Bone marrow (tissue), 2 donors: ENCODE results near the gene SYNGR1.
"Not testable (repeated sequence)": the region's sequence is repeated elsewhere in the genome, so short reads cannot be mapped to it uniquely, and the experiment has no call there.

ENCODE experiments used
- DNase-seq, 2 donors: peaks; one replicate each; lab custom pipeline; 2025; lab: John Stamatoyannopoulos, UW

SYNGR1 gene

GRCh38 chr22:39350757-39351688 is 1.2 kb downstream of the SYNGR1 start:
- no peak for DNase-seq

DNA sequence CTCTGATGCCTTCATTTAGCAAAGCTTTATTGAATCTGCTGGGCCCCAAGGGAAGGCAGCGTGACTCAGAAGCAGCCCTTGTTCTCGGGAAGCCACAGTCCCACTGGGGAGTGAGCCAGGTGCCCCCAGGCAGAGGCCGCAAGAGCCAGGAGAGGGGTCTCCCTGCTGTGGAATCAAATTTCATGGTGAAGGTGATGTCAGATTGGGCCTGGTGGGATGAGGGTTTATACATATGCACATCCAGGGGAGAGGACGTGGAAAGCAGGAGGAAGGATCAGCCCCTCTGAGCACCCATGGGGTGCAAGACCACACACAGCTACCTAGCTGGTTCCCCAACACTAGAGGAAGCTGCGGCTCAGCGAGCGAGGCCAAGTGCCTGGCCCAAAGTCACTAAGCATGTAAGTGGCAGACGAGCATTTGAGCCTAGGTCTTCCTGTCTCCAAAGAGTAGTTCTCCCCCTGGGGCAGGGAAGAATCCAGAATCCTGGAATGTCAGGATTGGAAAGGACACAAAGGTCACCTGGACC is 2.0 kb downstream of the SYNGR1 start:
- peak in 1 of 2 donors; percentile 67 for DNase-seq

DNA sequence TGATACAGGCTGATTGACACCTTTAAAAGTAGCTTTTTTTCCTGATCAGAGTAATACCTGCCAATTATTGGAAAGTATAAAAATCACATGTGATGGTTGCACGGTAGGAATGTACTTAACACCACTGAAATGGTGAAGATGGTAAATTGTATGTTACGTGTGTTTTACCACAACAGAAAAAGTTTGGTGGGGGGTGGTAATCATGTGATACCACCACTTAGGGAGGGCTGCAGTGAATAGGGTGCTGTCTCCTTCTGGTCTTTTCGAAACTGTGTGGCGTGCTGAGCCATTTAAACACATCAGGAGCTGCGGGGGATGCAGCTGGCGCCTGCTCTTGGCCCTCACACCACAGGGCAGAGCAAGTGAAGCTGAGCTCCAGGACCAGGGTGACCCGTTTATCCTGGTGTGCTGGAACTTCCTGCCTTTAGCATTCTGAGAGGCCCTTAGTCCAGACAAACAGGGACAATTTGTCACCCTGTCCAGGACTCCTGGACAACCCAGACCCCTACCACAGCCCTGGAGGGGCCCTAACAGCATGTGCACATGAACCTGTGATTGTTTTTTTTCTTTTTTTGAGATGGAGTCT is 2.6 kb downstream of the SYNGR1 start:
- DNase-seq = no peak

GRCh38 chr22:39353346-39353745 is 3.6 kb downstream of the SYNGR1 start:
- no peak for DNase-seq

GRCh38 chr22:39355080-39355479 is 5.3 kb downstream of the SYNGR1 start:
- no peak for DNase-seq

- not testable (repeated sequence) for DNase-seq
Observed at GRCh38 chr22:39355805-39356204, 6.0 kb downstream of the SYNGR1 start.

DNA sequence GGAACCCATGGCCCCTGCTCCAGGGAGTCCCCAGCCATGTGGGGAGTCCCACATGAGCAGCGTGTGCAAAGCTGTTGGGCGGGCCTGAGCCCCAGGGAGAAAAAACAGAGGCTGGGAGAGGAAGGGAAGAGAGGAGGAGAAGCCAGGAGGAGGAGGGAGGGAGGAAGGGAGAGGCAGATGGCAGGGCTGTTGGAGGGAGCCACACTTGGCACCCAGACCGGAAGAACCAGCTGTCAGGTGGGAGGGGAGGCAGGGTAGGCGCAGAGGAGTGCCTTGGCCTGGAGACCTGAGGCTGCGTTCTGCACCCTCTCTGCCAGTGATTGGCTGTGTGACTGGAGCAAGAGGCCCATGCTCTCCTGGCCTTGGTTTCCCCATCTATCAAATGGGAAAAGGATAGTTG is 6.7 kb downstream of the SYNGR1 start:
- DNase-seq = no peak

GRCh38 chr22:39357110-39358108 is 7.6 kb downstream of the SYNGR1 start:
- DNase-seq = not testable (repeated sequence)

DNA sequence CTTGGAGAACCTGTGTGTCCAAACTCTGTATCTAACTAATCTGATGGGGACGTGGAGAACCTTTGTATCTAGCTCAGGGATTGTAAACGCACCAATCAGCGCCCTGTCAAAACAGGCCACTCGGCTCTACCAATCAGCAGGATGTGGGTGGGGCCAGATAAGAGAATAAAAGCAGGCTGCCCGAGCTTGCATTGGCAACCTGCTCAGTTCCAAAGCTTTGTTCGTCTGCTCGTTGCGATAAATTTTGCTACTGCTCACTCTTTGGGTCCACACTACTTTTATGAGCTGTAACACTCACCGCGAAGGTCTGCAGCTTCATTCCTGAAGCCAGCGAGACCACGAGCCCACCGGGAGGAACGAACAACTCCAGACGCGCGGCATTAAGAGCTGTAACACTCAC is 8.4 kb downstream of the SYNGR1 start:
- not testable (repeated sequence) for DNase-seq

- DNase-seq = no peak
Observed at GRCh38 chr22:39359659-39360195, 9.9 kb downstream of the SYNGR1 start.

GRCh38 chr22:39360242-39360641 is 10.5 kb downstream of the SYNGR1 start:
- DNase-seq = no peak

- no peak for DNase-seq
Observed at GRCh38 chr22:39360674-39361413, 11.1 kb downstream of the SYNGR1 start.

DNA sequence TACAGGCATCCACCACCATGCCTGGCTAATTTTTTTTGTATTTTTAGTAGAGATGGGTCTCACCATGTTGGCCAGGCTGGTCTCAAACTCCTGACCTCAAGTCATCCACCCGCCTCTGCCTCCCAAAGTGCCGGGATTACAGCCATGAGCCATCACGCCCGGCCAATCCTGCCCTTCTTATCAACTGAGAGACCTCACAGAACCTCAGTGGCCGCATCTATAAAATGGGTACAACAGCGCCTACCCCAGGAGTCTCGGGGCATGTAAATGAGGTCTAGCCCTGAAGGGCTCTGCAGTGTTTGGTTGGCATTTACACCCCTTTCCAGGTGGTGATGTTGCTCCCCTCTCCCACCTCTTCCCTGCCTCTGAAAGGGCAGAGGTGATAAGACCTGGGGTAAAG is 11.7 kb downstream of the SYNGR1 start:
- no peak for DNase-seq

DNA sequence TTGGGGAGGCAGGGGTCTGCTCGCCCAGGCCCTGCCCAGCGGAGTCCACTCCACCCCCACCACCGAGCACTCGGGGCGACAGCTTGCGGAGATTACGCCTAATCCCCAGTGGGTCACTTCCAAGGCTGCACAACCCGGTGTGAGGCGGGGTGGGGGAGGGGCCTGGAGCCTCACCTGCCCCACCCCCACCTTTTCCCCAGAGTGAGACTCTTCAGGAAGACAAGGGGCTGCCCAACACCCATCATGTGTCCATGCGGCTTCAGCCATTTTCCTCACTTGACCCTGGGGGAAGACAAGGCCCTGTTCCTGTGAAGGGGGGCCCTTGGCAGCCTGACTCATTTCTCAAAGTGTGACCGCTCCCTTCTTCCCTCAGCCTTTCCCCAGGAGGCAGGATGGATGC is 12.5 kb downstream of the SYNGR1 start:
- DNase-seq = no peak

- DNase-seq = no peak
Observed at GRCh38 chr22:39362932-39363331, 13.1 kb downstream of the SYNGR1 start.

DNA sequence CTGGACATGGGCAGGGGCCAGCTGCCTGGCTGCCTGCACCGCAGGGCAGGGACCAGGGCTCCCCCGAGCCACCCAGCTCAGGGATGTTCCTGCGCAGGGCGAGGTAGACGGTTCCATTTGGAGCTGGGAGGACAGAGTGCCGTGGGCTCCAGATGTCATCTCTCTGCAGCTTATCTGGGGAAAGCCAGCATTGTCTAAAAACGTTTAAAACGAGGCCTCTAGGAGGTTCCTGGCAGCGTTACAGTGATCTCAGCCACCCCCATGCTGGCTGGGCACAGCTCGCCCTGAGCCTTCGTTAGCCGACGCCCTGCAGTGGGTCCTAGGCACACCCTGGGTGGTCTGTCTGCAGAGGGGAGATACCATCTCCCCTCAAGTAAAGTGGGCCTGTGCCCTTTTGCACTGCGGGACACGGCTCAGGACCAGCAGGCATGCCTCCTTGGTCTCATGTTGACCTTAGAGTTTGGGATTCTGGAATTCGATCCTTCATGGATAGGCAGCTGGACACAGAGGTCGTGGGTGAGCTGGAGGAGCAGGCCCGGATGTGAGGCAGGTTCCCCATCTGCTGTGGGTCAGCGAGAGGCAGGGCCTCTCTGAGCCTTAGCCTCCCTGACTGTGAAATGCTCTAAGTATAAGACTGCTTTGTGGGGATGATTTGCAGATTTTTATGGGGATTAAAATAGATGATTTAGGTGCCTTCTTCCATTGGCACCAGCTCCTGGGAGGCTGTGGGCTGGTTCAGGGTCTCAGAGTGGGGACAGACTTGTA is 14.1 kb downstream of the SYNGR1 start:
- no peak for DNase-seq

DNA sequence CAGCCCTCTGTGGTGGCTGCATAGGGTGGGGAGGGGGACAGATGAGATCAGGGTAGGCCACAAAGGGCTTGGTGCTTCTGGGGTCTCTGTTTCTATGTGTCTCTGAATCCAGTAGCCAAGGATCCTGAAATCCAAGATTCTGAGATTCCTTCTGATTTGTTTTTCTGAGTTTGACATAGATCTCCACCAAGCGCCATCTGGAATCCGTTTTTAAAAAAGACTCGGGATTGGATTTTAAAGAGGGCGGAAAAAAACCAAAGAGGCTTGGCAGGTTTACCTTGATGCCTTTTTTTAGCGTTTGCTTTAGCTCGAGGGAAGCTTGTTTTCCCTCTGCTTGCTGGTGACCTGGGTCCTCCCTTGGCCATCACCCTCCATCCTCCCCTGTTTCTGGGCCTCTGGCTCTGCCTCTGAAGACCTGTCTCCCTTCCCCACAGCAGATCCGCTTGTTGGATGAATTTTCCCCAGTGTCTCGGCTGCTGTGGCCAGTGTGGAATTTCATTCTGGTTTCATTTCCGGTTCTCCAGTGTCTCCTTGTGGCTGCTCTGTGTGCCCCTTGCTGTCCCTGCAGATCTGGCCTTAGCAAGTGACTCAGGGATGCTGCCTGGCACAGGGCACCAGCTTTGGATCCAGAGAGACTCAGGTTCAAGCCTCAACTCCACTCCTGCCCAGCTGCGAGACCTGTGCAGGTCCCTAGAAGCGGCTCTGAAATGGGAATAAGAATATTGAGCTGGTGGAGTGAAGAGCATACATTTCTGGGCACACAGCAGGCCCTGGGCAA is 15.1 kb downstream of the SYNGR1 start:
- no peak for DNase-seq

DNA sequence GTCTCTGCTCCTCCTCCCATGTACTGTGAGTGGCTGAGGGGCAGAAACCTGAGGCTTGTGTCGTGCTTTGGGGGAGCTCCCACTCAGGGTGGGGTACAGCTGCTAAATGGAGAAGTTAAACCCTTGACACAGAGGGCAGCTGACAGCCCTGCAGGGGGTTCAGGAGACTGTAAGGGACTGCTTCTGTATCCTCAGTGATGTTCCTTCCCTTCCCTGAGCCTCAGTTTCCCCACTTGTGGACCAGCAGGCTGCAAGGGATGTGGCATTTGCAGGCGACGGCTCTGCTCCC is 15.6 kb downstream of the SYNGR1 start:
- peak in 1 of 2 donors; percentile 42 for DNase-seq

- DNase-seq = peak in 1 of 2 donors; percentile 74
Observed at GRCh38 chr22:39367035-39367434, 17.2 kb downstream of the SYNGR1 start.
